HEK293T (cell line): Measurements from ENCODE around the gene STAT1.

Experiments
- FOXA1 ChIP-seq: fragments of 450-650 bp; IDR thresholded peaks from 2 replicates; pipeline ENCODE4 v1.6.1; 2016; ENCODE audit warnings: mild to moderate bottlenecking
- FOXM1 ChIP-seq: fragments of 450-650 bp; IDR thresholded peaks from 2 replicates; pipeline ENCODE4 v1.6.1; 2017; ENCODE audit warnings: mild to moderate bottlenecking, borderline replicate concordance
- NFRKB ChIP-seq: fragments of 450-650 bp; IDR thresholded peaks from 2 replicates; pipeline ENCODE4 v1.6.1; 2016; ENCODE audit warnings: mild to moderate bottlenecking, moderate library complexity

- no peak for TF ChIP-seq NFRKB
- TF ChIP-seq FOXM1: no peak
- no peak for TF ChIP-seq FOXA1
Measured at GRCh38 chr2:191063584-191063983, 49.6 kb upstream of the STAT1 start.
